MCF 10A (cell line): ENCODE data around the gene LILRA5. TPM values are rescaled to one million over a fixed set of nuclear protein-coding genes. Genes with fewer than 3 reads are reported as not detected.

Experiments used
- BruUV-seq: library from RNA; stranded (reverse); fragments of 400-500 nt; replicated peaks from 2 replicates; lab custom pipeline; 2021; lab: Mats Ljungman, UMichigan
- CTCF ChIA-PET: fragments of 300-600 bp; sonication (Branson Sonifier 250); formaldehyde crosslinking; extraction: SDS; loops from one replicate; lab custom pipeline; 2021; ENCODE audit warnings: antibody characterized with exemption, inconsistent platforms; lab: Yijun Ruan, JAX
- POLR2A ChIA-PET: fragments of 300-600, 350-650 bp; sonication (Branson Sonifier 250); formaldehyde crosslinking; extraction: SDS; loops from one replicate; lab custom pipeline; 2020; ENCODE audit warnings: antibody characterized with exemption, inconsistent platforms; lab: Yijun Ruan, JAX
- DNase-seq: peaks from one replicate; pipeline ENCODE4 v3.0.0-alpha.2; 2018; ENCODE audit not compliant: unreplicated experiment
- H3K27ac Mint-ChIP-seq: one replicate; pipeline ENCODE4 v1.8.0; 2022; ENCODE audit warnings: mild to moderate bottlenecking, low read depth, mixed read lengths; ENCODE audit not compliant: unreplicated experiment
- H3K27me3 Mint-ChIP-seq: one replicate; pipeline ENCODE4 v1.8.0; 2022; ENCODE audit warnings: mixed read lengths; ENCODE audit not compliant: insufficient read depth, unreplicated experiment
- H3K36me3 Mint-ChIP-seq: one replicate; pipeline ENCODE4 v1.8.0; 2022; ENCODE audit warnings: mild to moderate bottlenecking, moderate library complexity, mixed read lengths; ENCODE audit not compliant: insufficient read depth, unreplicated experiment
- H3K4me1 Mint-ChIP-seq: one replicate; pipeline ENCODE4 v1.8.0; 2022; ENCODE audit warnings: mixed read lengths; ENCODE audit not compliant: insufficient read depth, unreplicated experiment
- H3K4me3 Mint-ChIP-seq: one replicate; pipeline ENCODE4 v1.8.0; 2022; ENCODE audit warnings: mild to moderate bottlenecking, moderate library complexity, mixed read lengths; ENCODE audit not compliant: unreplicated experiment
- H3K9me3 Mint-ChIP-seq: one replicate; pipeline ENCODE4 v1.8.0; 2022; ENCODE audit warnings: mixed read lengths; ENCODE audit not compliant: unreplicated experiment
- CTCF ChIP-seq: fragments of 200-600 bp; IDR thresholded peaks from one replicate; pipeline ENCODE4 v1.8.0; 2022; ENCODE audit warnings: antibody characterized with exemption, mild to moderate bottlenecking; ENCODE audit not compliant: unreplicated experiment
- intact Hi-C: fragments of 100-400 bp; cut with micrococcal nuclease; formaldehyde crosslinking; loops from 2 replicates; pipeline ENCODE4 v1.14.1; 2022
- microRNA-seq: library from miRNA; unstranded; fragments of <30 nt; microRNA quantifications from one replicate; pipeline ENCODE4 v1.2.0, GENCODE V29; 2022
- total RNA-seq: library from RNA; stranded (reverse); gene quantifications from 2 replicates; pipeline ENCODE4 v1.2.3, GENCODE V29; 2022

The LILRA5 gene
- total RNA-seq, 1 experiment from 2014 or later, result not detected

- BruUV-seq, result no TSS peak
- intact Hi-C loops, result no loop called here
- H3K4me3 Mint-ChIP-seq, result no peak overlapping the region
- peak; percentile 82 for DNase-seq
- no peaks in the 10 kb centered on the region for H3K4me1 Mint-ChIP-seq
- TF ChIP-seq CTCF, result peak; percentile 58
- H3K27me3 Mint-ChIP-seq, result peaks cover 56% of the 10 kb centered on the region
- no peaks in the 10 kb centered on the region for H3K36me3 Mint-ChIP-seq
- POLR2A ChIA-PET, result interaction anchor here (0.7 to 1.4 kb wide), 2 partner anchors 66 to 183 kb away, joined by 3 read pairs; partner anchors contain the start of gene LENG8
- no peaks in the 10 kb centered on the region for H3K9me3 Mint-ChIP-seq
- CTCF ChIA-PET, result interaction anchor here (0.6 to 4.1 kb wide), 31 partner anchors 9 to 877 kb away, joined by 3 to 25 read pairs (median 4); partner anchors contain the start of genes LILRB5 and MBOAT7
- H3K27ac Mint-ChIP-seq, result no peak overlapping the region
Observed at GRCh38 chr19:54266133-54266532, 46.8 kb downstream of the LILRA5 start.

GRCh38 chr19:54262470-54262869 is 50.5 kb downstream of the LILRA5 start:
- no peak for DNase-seq
- Mint-ChIP-seq H3K36me3 (no peaks in the 10 kb centered on the region), H3K27ac (no peak overlapping the region), H3K27me3 (peaks cover 29% of the 10 kb centered on the region), H3K4me3 (no peak overlapping the region), H3K9me3 (no peaks in the 10 kb centered on the region), H3K4me1 (no peaks in the 10 kb centered on the region)
- POLR2A ChIA-PET, result no interaction called here
- TF ChIP-seq CTCF, result no peak
- CTCF ChIA-PET, result interaction anchor here (0.5 kb wide), 1 partner anchor 729 kb away, joined by 3 read pairs; no protein-coding TSS in a partner anchor
- BruUV-seq, result no TSS peak
- intact Hi-C loops, result no loop called here

- H3K4me3 Mint-ChIP-seq, result no peak overlapping the region
- intact Hi-C loops, result no loop called here
- POLR2A ChIA-PET, result no interaction called here
Observed at GRCh38 chr19:54262066-54262465, 50.9 kb downstream of the LILRA5 start.

GRCh38 chr19:54257116-54257480 is 55.9 kb downstream of the LILRA5 start, which contains the start of gene LILRB5:
LILRB5 (minus strand) TSS chr19:54257273; CDS start chr19:54257193, 80 bp downstream.
- H3K4me1 Mint-ChIP-seq, result no peaks in the 10 kb centered on the region
- DNase-seq, result no peak
- peaks cover 43% of the 10 kb centered on the region for H3K27me3 Mint-ChIP-seq
- H3K27ac Mint-ChIP-seq, result no peak within 1 kb of the TSS
- POLR2A ChIA-PET, result no interaction called here
- intact Hi-C loops, result no loop called here
- TF ChIP-seq CTCF, result no peak
- CTCF ChIA-PET, result interaction anchor here (2.4 kb wide), 1 partner anchor 9 kb away, joined by 25 read pairs; no protein-coding TSS in a partner anchor
- no peaks in the 10 kb centered on the region for H3K9me3 Mint-ChIP-seq
- BruUV-seq, result no TSS peak
- no peaks in the 10 kb centered on the region for H3K36me3 Mint-ChIP-seq
- H3K4me3 Mint-ChIP-seq, result no peak within 1 kb of the TSS

More at GRCh38 chr19:54262066-54262465, 50.9 kb downstream of the LILRA5 start:
- Mint-ChIP-seq H3K27me3 (peaks cover 29% of the 10 kb centered on the region), H3K27ac (no peak overlapping the region), H3K4me1 (no peaks in the 10 kb centered on the region), H3K36me3 (no peaks in the 10 kb centered on the region), H3K9me3 (no peaks in the 10 kb centered on the region)
- TF ChIP-seq CTCF, result no peak
- BruUV-seq, result no TSS peak
- DNase-seq, result no peak
- CTCF ChIA-PET, result interaction anchor here (0.5 to 0.8 kb wide), 2 partner anchors 469 to 729 kb away, joined by 3 read pairs; no protein-coding TSS in a partner anchor

Small RNA genes within 50 kb of the gene (microRNA-seq; reads per million reads assigned to microRNA genes)
- not detected for gene MIR4752

Other genes starting within 250 kb of the LILRA5 start
- gene VSTM1, start 249.3 kb downstream of the LILRA5 start, total RNA-seq, result not detected in 2 replicates
- gene TARM1, start 231.8 kb downstream of the LILRA5 start, total RNA-seq, result not detected in 2 replicates
- 2.9 and 9.2 TPM in 2 replicates for gene OSCAR, start 212.4 kb downstream of the LILRA5 start, total RNA-seq
- 111 and 128 TPM in 2 replicates for gene NDUFA3, start 210.3 kb downstream of the LILRA5 start, total RNA-seq
- gene TFPT, start 197.5 kb downstream of the LILRA5 start, total RNA-seq, result 15.6 and 22.8 TPM in 2 replicates
- 52.8 and 59.7 TPM in 2 replicates for gene PRPF31, start 197.4 kb downstream of the LILRA5 start, total RNA-seq
- gene CNOT3, start 175.4 kb downstream of the LILRA5 start, total RNA-seq, result 63.2 and 80.5 TPM in 2 replicates
- 6.1 and 8.2 TPM in 2 replicates for gene LENG1, start 153.4 kb downstream of the LILRA5 start, total RNA-seq
- 3.7 and 6.1 TPM in 2 replicates for gene TMC4, start 140.0 kb downstream of the LILRA5 start, total RNA-seq
- gene MBOAT7, start 123.6 kb downstream of the LILRA5 start, total RNA-seq, result 43.8 and 49.5 TPM in 2 replicates
- gene TSEN34, start 121.9 kb downstream of the LILRA5 start, total RNA-seq, result 28.0 and 40.1 TPM in 2 replicates
- gene RPS9, start 112.3 kb downstream of the LILRA5 start, total RNA-seq, result 1,356 and 1,735 TPM in 2 replicates
- not detected in 2 replicates for gene LILRB3, start 90.2 kb downstream of the LILRA5 start, total RNA-seq
- gene LILRA6, start 70.4 kb downstream of the LILRA5 start, total RNA-seq, result not detected in 2 replicates
- not detected in 2 replicates for gene LILRB5, start 55.9 kb downstream of the LILRA5 start, total RNA-seq
- gene LILRB2, start 32.1 kb downstream of the LILRA5 start, total RNA-seq, result not detected in 2 replicates
- gene LILRA4, start 26.0 kb upstream of the LILRA5 start, total RNA-seq, result not detected in 2 replicates
- gene LAIR1, start 51.8 kb upstream of the LILRA5 start, total RNA-seq, result not detected in 2 replicates
- not detected in 2 replicates for gene TTYH1, start 102.3 kb upstream of the LILRA5 start, total RNA-seq
- 238 and 249 TPM in 2 replicates for gene LENG8, start 136.0 kb upstream of the LILRA5 start, total RNA-seq
- gene LENG9, start 150.6 kb upstream of the LILRA5 start, total RNA-seq, result 6.9 and 9.3 TPM in 2 replicates
- 3.0 TPM in 2 replicates for gene CDC42EP5, start 160.1 kb upstream of the LILRA5 start, total RNA-seq
- gene LAIR2, start 189.7 kb upstream of the LILRA5 start, total RNA-seq, result not detected in 2 replicates